Thymus (tissue), 11 donors: ENCODE data around the gene C10orf95. TPM values are rescaled to one million over a fixed set of nuclear protein-coding genes. Genes with fewer than 3 reads are reported as not detected.
"Not testable (repeated sequence)": the region's sequence is repeated elsewhere in the genome, so short reads cannot be mapped to it uniquely, and the experiment has no call there.

Experiments
- DNase-seq, 9 donors: peaks; one replicate each; pipeline ENCODE4 v3.0.0-alpha.2; 2013; ENCODE audit warnings: low spot score in 9 of 9, low read depth in 6 of 9, missing footprints in 1 of 9
- H3K27ac ChIP-seq, 2 donors: one replicate each; pipeline ENCODE4 v1.5.1; 2013; ENCODE audit warnings: control low read depth in 1 of 2, low read depth in 1 of 2, low read length in 1 of 2, mild to moderate bottlenecking in 1 of 2, moderate library complexity in 1 of 2
- H3K27me3 ChIP-seq, 2 donors: one replicate each; pipeline ENCODE4 v1.5.1; 2013; ENCODE audit warnings: low read length in 1 of 2; ENCODE audit not compliant: control insufficient read depth in 2 of 2, insufficient read depth in 1 of 2
- H3K36me3 ChIP-seq, 2 donors: one replicate each; pipeline ENCODE4 v1.5.1; 2013; ENCODE audit warnings: low read length in 1 of 2, mild to moderate bottlenecking in 1 of 2, moderate library complexity in 1 of 2; ENCODE audit not compliant: control insufficient read depth in 2 of 2, insufficient read depth in 2 of 2
- H3K4me1 ChIP-seq, 2 donors: one replicate each; pipeline ENCODE4 v1.5.1; 2013; ENCODE audit warnings: low read length in 2 of 2; ENCODE audit not compliant: control insufficient read depth in 2 of 2, insufficient read depth in 2 of 2
- H3K4me3 ChIP-seq, 2 donors: one replicate each; pipeline ENCODE4 v1.5.1; 2013; ENCODE audit warnings: low read length in 2 of 2, control low read depth in 1 of 2, mild to moderate bottlenecking in 1 of 2
- H3K9me3 ChIP-seq, 2 donors: one replicate each; pipeline ENCODE4 v1.5.1; 2013; ENCODE audit warnings: low read length in 1 of 2, mild to moderate bottlenecking in 1 of 2; ENCODE audit not compliant: control insufficient read depth in 2 of 2, insufficient read depth in 1 of 2
- WGBS: extraction: QIAGEN DNeasy Blood & Tissue Kit; methylation state at CpG from one replicate; pipeline ENCODE4 v1.1.7; 2013; 5-methylcytosine and 5-hydroxymethylcytosine counted together
- polyA plus RNA-seq: library from polyadenylated mRNA; stranded (reverse); fragments of 200-250 nt; gene quantifications from one replicate; pipeline ENCODE4 v1.2.3, GENCODE V29; 2013
- total RNA-seq: library from RNA; stranded (reverse); fragments of 120-200 nt; gene quantifications from one replicate; pipeline ENCODE4 v1.2.4, GENCODE V29; 2013
- donor health status: healthy.

Gene C10orf95
- total and polyA plus RNA-seq, 2 donors: 0.19 to 0.46 TPM

- H3K4me1 ChIP-seq: peaks cover 13 to 19% of the 10 kb centered on the region in 2 donors
- no peak for DNase-seq
- WGBS: 91% methylated on average over 9 of the region's 9 CpGs
- peaks cover 0 to 15% of the 10 kb centered on the region in 2 donors for H3K27me3 ChIP-seq
- peaks cover 0 to 7% of the 10 kb centered on the region in 2 donors for H3K36me3 ChIP-seq
- H3K9me3 ChIP-seq: no peaks in the 10 kb centered on the region
- H3K27ac ChIP-seq: no peak overlapping the region
- no peak overlapping the region for H3K4me3 ChIP-seq
Observed at GRCh38 chr10:102457591-102458150, 6.3 kb upstream of the C10orf95 start.

GRCh38 chr10:102455893-102456471, 4.6 kb upstream of the C10orf95 start:
- H3K36me3 ChIP-seq: peaks cover 0 to 15% of the 10 kb centered on the region in 2 donors
- WGBS: 96% methylated on average over 7 of the region's 7 CpGs
- H3K27me3 ChIP-seq: no peaks in the 10 kb centered on the region
- H3K9me3 ChIP-seq: no peaks in the 10 kb centered on the region
- no peak for DNase-seq
- peaks cover 6 to 14% of the 10 kb centered on the region in 2 donors for H3K4me1 ChIP-seq
- H3K4me3 ChIP-seq: no peak overlapping the region
- H3K27ac ChIP-seq: no peak overlapping the region

DNA sequence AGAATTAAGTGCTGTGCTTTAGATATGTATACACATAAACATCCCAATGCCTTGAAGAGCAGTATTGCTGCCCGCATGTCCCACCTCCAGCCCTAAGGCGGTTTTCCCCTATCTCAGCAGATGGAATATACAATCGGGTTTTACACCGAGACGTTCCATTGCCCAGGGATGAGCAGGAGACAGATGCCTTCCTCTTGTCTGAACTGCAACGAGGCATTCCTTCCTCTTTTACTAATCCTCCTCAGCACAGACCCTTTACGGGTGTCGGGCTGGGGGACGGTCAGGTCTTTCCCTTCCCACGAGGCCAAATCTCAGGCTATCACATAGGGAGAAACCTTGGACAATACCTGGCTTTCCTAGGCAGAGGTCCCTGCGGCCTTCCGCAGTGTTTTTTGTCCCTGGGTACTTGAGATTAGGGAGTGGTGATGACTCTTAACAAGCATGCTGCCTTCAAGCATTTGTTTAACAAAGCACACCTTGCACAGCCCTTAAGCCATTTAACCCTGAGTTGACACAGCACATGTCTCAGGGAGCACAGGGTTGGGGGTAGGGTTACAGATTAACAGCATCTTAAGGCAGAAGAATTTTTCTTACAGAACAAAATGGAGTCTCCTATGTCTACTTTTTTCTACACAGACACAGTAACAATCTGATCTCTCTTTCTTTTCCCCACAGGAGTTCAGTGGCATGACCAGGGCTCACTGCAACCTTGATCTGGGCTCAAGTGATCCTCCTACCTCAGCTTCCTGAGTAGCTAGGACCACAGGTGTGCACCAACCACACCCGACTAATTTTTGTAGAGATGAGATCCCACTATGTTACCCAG, 3.5 kb upstream of the C10orf95 start:
- not testable (repeated sequence) for DNase-seq, H3K27me3 ChIP-seq, H3K4me3 ChIP-seq, H3K27ac ChIP-seq, H3K9me3 ChIP-seq
- 94% methylated on average over 13 of the region's 13 CpGs for WGBS
- Histone ChIP-seq H3K4me1 (peaks cover 4 to 15% of the 10 kb centered on the region in 2 donors), H3K36me3 (peaks cover 0 to 15% of the 10 kb centered on the region in 2 donors)

GRCh38 chr10:102453502-102453901, 2.2 kb upstream of the C10orf95 start:
- 95% methylated on average over 5 of the region's 5 CpGs for WGBS
- H3K27ac ChIP-seq: no peak overlapping the region
- no peaks in the 10 kb centered on the region for H3K27me3 ChIP-seq
- no peak overlapping the region for H3K4me3 ChIP-seq
- peaks cover 6 to 23% of the 10 kb centered on the region in 2 donors for H3K4me1 ChIP-seq
- no peaks in the 10 kb centered on the region for H3K9me3 ChIP-seq
- no peak for DNase-seq
- peaks cover 0 to 15% of the 10 kb centered on the region in 2 donors for H3K36me3 ChIP-seq

DNA sequence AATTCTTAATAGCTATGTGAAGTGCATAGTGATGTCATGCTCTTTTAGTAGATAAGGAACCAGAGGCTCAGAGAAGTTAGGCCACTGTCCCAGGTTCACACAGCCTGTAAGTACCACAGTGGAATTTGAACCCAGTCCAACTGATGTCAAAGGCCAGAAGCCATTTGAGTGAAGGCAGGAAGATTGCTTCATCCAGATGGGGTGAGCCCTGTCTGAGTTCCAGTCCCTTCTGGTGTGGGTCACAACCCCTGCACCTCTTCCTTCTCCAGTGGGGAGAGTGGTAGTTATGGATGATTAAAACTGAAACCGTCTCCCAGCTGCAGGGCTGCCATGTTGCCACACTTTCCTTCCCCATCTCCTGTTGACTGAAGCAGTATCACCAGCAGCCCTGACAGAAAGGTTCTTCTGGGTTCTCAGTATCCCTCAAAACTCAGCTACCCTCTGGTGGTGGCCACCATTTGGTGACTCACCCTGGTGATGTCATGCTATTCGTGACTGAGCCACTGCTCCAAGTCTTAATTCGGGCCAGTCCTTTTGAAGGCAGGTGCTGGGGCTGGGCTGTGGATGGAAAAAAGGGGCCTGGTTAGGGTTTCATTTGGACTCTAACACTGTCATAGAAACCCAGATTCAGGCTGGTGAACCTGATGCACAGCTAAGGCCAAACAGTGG, 1.5 kb upstream of the C10orf95 start:
- Histone ChIP-seq H3K27me3 (no peaks in the 10 kb centered on the region), H3K4me1 (peaks cover 6 to 23% of the 10 kb centered on the region in 2 donors), H3K36me3 (peaks cover 0 to 15% of the 10 kb centered on the region in 2 donors), H3K27ac (peak overlapping the region in 1 of 2 donors; percentile 15), H3K4me3 (no peak overlapping the region), H3K9me3 (no peaks in the 10 kb centered on the region)
- no peak for DNase-seq
- WGBS: 92% methylated on average over 3 of the region's 3 CpGs

- Histone ChIP-seq H3K36me3 (peaks cover 0 to 8% of the 10 kb centered on the region in 2 donors), H3K4me1 (peaks cover 6 to 23% of the 10 kb centered on the region in 2 donors), H3K27ac (peak overlapping the region; percentile 81 to 91), H3K4me3 (peak overlapping the region; percentile 57 to 89), H3K27me3 (no peaks in the 10 kb centered on the region), H3K9me3 (no peaks in the 10 kb centered on the region)
- WGBS: under 1% methylated on average over 104 of the region's 104 CpGs
- peak; percentile 57 to 91 (median 81) for DNase-seq
Observed at GRCh38 chr10:102450374-102451104, 804 bp downstream of the C10orf95 start.

GRCh38 chr10:102450124-102450373, 1.3 kb downstream of the C10orf95 start:
- DNase-seq: no peak
- 0% methylated on average over 11 of the region's 11 CpGs for WGBS
- peak overlapping the region; percentile 81 to 91 for H3K27ac ChIP-seq
- H3K36me3 ChIP-seq: peaks cover 0 to 8% of the 10 kb centered on the region in 2 donors
- no peaks in the 10 kb centered on the region for H3K9me3 ChIP-seq
- peaks cover 6 to 23% of the 10 kb centered on the region in 2 donors for H3K4me1 ChIP-seq
- H3K4me3 ChIP-seq: peak overlapping the region; percentile 57 to 89
- no peaks in the 10 kb centered on the region for H3K27me3 ChIP-seq

GRCh38 chr10:102449321-102450123, 1.8 kb downstream of the C10orf95 start:
- Histone ChIP-seq H3K4me3 (peak overlapping the region; percentile 57 to 89), H3K36me3 (peaks cover 0 to 8% of the 10 kb centered on the region in 2 donors), H3K27me3 (no peaks in the 10 kb centered on the region), H3K9me3 (no peaks in the 10 kb centered on the region), H3K4me1 (peaks cover 6 to 23% of the 10 kb centered on the region in 2 donors), H3K27ac (peak overlapping the region; percentile 81 to 91)
- WGBS: 7% methylated on average over 30 of the region's 30 CpGs
- peak in 5 of 9 donors; percentile 66 to 87 (median 68) for DNase-seq
